Stimulated activated memory B cell treated with anti-CD40 and anti-IgM and Interleukin-4, amounts not matched to agents 10 μg/mL and 1 μg/mL and 100 μg/mL, for 72 hours (primary cell): ENCODE results near the gene SLITRK6.
"Not testable (repeated sequence)": the region's sequence is repeated elsewhere in the genome, so short reads cannot be mapped to it uniquely, and the experiment has no call there.

ENCODE experiments used
- ATAC-seq: fragments of 150-1000 bp; cut with Tn5 transposase; 2 replicates; pipeline ENCODE4 v1.10.0; 2021
- H3K27ac Mint-ChIP-seq: one replicate; pipeline ENCODE4 v1.8.0; 2022; ENCODE audit warnings: mild to moderate bottlenecking, mixed read lengths
- H3K27me3 Mint-ChIP-seq: one replicate; pipeline ENCODE4 v1.8.0; 2022; ENCODE audit warnings: mixed read lengths
- H3K36me3 Mint-ChIP-seq: one replicate; pipeline ENCODE4 v1.8.0; 2022; ENCODE audit warnings: mixed read lengths
- H3K4me1 Mint-ChIP-seq: one replicate; pipeline ENCODE4 v1.8.0; 2022; ENCODE audit warnings: mixed read lengths
- H3K4me3 Mint-ChIP-seq: one replicate; pipeline ENCODE4 v1.8.0; 2022; ENCODE audit warnings: mild to moderate bottlenecking, moderate library complexity, mixed read lengths
- H3K9me3 Mint-ChIP-seq: one replicate; pipeline ENCODE4 v1.8.0; 2022; ENCODE audit warnings: mixed read lengths

The SLITRK6 gene

GRCh38 chr13:85771856-85772255 lies 27.4 kb downstream of the SLITRK6 start:
- Mint-ChIP-seq H3K4me1 (peaks cover 10% of the 10 kb centered on the region), H3K27ac (no peak overlapping the region), H3K4me3 (no peak overlapping the region), H3K36me3 (no peaks in the 10 kb centered on the region), H3K9me3 (peaks cover 5% of the 10 kb centered on the region), H3K27me3 (no peaks in the 10 kb centered on the region)
- ATAC-seq, result no peak

- Mint-ChIP-seq H3K4me3 (no peak overlapping the region), H3K36me3 (no peaks in the 10 kb centered on the region), H3K9me3 (no peaks in the 10 kb centered on the region), H3K27me3 (no peaks in the 10 kb centered on the region), H3K4me1 (peaks cover 10% of the 10 kb centered on the region), H3K27ac (no peak overlapping the region)
- ATAC-seq, result no peak
These were observed 30.3 kb downstream of the SLITRK6 start for GRCh38 chr13:85768946-85769345.

GRCh38 chr13:85755123-85755522 lies 44.1 kb downstream of the SLITRK6 start:
- no peaks in the 10 kb centered on the region for H3K9me3 Mint-ChIP-seq
- H3K4me1 Mint-ChIP-seq, result no peaks in the 10 kb centered on the region
- no peaks in the 10 kb centered on the region for H3K27me3 Mint-ChIP-seq

GRCh38 chr13:85743201-85743770 lies 55.9 kb downstream of the SLITRK6 start:
- H3K27me3 Mint-ChIP-seq, H3K9me3 Mint-ChIP-seq, ATAC-seq, H3K36me3 Mint-ChIP-seq, H3K4me1 Mint-ChIP-seq, H3K27ac Mint-ChIP-seq, H3K4me3 Mint-ChIP-seq: not testable (repeated sequence)

More at GRCh38 chr13:85755123-85755522, 44.1 kb downstream of the SLITRK6 start:
- Mint-ChIP-seq H3K4me3 (no peak overlapping the region), H3K36me3 (no peaks in the 10 kb centered on the region), H3K27ac (no peak overlapping the region)
- no peak for ATAC-seq
